NOMO-1 (cell line): ENCODE measurements around the gene ARMC5.
"Not testable (repeated sequence)": the region's sequence is repeated elsewhere in the genome, so short reads cannot be mapped to it uniquely, and the experiment has no call there.

Experiments used
- DNase-seq, 2 experiments: peaks; one replicate each; lab custom pipeline; 2025; ENCODE audit not compliant: unreplicated experiment in 2 of 2; lab: John Stamatoyannopoulos, UW

ARMC5 gene, protein sequence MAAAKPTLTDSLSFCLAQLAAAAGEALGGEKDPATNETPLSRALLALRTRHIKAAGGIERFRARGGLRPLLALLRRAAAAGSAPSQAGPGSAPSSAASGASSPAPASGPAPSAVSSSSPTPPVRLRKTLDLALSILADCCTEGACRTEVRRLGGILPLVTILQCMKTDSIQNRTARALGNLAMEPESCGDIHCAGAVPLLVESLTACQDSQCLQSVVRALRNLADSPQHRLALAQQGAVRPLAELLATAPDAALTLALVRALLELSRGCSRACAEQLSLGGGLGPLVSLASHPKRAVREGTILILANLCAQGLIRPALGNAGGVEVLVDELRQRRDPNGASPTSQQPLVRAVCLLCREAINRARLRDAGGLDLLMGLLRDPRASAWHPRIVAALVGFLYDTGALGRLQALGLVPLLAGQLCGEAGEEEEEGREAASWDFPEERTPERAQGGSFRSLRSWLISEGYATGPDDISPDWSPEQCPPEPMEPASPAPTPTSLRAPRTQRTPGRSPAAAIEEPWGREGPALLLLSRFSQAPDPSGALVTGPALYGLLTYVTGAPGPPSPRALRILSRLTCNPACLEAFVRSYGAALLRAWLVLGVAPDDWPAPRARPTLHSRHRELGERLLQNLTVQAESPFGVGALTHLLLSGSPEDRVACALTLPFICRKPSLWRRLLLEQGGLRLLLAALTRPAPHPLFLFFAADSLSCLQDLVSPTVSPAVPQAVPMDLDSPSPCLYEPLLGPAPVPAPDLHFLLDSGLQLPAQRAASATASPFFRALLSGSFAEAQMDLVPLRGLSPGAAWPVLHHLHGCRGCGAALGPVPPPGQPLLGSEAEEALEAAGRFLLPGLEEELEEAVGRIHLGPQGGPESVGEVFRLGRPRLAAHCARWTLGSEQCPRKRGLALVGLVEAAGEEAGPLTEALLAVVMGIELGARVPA

GRCh38 chr16:31458844-31459686, at the start of gene ARMC5:
ARMC5 (plus strand) TSS chr16:31459501; CDS start chr16:31459525, 24 bp downstream.
- peak; percentile 97 to 98 for DNase-seq

DNA sequence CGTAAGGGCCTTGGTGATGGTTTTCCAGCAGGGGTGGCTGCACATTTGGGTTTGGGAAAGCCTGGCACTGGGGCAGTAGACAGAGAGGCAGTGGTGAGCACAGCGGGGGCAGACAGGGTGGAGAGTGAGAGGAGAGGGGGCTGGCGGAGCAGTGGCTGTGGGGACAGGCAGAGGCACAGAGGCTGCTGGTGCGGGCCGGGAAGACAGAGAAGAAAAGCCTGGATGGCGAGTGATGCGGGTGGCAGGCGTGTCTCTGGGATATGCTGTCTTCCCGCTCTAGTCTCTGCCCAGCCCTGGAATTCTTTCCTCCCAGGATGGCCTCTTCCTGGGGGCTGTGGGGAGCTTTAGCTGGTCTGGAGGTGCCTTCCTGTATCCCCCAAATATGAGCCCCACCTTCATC, 49.2 kb upstream of the ARMC5 start:
- DNase-seq = no peak

DNA sequence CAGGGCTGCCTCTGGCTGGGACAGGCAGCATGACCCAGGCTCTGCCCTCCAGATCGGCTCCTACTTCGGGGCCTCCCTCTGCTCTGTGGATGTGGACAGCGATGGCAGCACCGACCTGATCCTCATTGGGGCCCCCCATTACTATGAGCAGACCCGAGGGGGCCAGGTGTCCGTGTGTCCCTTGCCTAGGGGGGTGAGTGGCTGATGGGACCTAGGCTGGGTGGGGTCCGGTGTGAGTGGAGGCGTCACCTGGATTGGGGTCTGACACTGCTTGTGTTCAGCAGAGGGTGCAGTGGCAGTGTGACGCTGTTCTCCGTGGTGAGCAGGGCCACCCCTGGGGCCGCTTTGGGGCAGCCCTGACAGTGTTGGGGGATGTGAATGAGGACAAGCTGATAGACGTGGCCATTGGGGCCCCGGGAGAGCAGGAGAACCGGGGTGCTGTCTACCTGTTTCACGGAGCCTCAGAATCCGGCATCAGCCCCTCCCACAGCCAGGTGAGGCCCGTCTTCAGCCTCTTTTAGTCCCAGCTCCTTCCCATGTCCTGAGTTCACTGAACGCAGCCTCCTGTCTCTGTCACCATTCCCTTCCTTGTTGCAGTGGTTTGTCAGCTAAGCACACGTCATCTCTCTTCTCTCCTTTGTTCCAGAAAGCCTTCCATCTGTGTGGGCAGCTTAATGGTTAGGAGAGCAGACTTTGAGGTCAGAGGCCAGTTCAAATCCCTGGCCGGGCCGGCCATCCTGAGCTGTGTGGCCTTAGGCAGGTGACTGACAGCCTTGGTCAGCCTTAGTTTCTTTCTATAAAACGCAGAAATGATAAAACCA, 48.1 kb upstream of the ARMC5 start:
- DNase-seq = no peak

DNA sequence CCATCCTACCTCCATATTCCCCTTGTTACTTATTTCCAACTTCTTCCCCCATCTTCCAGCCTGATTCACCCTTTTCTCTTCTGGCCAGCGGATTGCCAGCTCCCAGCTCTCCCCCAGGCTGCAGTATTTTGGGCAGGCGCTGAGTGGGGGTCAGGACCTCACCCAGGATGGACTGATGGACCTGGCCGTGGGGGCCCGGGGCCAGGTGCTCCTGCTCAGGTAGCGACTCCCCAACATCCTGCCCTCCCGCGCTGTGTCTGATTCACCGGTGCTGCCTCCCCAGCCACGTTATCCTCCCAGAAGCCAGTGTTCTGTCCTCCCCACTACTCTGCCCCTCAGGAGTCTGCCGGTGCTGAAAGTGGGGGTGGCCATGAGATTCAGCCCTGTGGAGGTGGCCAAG, 46.6 kb upstream of the ARMC5 start:
- no peak for DNase-seq

DNA sequence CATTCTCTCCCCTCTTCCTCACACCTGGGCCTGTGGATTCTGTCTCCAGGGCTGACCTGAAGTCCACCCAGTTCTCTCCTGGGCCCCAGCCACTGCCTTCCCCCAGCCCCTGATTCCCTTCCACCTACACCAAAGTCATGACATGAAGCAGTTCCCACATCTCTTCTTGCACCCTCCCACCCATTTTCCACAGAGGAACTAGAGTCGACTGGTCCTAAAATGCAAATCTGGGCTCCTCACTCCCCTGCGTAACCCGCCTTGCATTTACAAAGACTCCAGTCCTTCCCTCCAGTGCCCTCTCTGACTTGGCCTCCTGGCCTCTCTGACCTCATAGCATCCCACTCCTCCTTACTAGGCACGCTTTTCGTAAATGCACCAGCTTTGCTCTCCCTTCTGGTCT, 45.9 kb upstream of the ARMC5 start:
- no peak for DNase-seq

GRCh38 chr16:31413943-31414342, 45.4 kb upstream of the ARMC5 start:
- DNase-seq = no peak

DNA sequence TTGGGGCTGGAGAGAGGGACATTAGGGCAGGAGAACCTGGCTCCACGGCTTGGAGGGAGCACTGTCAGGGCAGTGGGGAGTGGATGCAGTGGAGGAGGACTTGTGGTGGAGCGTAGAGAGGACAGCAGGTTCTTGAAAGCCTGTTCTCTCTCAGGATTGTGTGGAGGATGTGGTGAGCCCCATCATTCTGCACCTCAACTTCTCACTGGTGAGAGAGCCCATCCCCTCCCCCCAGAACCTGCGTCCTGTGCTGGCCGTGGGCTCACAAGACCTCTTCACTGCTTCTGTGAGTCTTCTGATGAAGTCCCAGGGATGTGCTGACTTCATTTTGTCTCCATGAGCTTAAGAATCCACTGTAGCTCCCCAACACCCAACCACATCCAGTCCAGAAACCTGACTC, 44.6 kb upstream of the ARMC5 start:
- DNase-seq = no peak

DNA sequence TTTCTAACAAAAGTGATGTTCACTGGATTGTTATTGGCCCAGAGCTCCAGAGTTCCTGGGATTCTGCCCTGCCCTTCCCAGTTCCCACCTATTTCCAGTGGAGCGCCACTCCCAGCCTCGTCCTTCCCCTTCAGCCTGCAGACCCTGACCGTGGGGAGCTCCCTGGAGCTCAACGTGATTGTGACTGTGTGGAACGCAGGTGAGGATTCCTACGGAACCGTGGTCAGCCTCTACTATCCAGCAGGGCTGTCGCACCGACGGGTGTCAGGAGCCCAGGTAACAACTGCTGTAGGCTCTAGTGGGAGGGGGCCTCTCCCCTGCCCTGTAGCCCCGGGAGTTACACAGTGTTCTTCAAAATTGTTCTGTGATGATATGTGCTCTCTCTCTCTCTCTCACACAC, 42.9 kb upstream of the ARMC5 start:
- DNase-seq = no peak

GRCh38 chr16:31417036-31417435, 42.3 kb upstream of the ARMC5 start:
- DNase-seq = not testable (repeated sequence)

- DNase-seq = no peak
Observed at GRCh38 chr16:31417916-31418315, 41.4 kb upstream of the ARMC5 start.

GRCh38 chr16:31420037-31420436, 39.3 kb upstream of the ARMC5 start:
- no peak for DNase-seq

DNA sequence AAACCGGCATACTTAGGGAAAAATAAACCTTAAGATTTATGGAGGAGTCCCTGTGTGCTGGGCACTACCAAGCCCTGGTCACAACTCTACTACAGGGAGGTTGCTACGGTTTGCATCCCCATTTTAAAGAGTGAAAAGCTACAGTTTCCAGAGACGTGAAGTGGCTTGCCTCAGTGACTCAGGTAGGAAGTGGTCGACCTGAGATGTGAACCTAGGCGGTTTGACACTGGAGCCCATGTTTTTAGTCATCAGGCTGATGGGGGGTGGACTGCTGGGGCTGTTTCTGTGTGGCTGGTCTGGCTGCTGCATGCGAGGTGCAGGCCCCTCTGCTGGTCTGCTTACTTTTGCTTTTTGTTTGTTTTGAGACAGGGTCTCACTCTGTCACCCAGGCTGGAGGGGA, 37.7 kb upstream of the ARMC5 start:
- no peak for DNase-seq

GRCh38 chr16:31423241-31423640, 36.1 kb upstream of the ARMC5 start:
- no peak for DNase-seq

- DNase-seq = no peak
Observed at GRCh38 chr16:31423801-31424200, 35.5 kb upstream of the ARMC5 start.

DNA sequence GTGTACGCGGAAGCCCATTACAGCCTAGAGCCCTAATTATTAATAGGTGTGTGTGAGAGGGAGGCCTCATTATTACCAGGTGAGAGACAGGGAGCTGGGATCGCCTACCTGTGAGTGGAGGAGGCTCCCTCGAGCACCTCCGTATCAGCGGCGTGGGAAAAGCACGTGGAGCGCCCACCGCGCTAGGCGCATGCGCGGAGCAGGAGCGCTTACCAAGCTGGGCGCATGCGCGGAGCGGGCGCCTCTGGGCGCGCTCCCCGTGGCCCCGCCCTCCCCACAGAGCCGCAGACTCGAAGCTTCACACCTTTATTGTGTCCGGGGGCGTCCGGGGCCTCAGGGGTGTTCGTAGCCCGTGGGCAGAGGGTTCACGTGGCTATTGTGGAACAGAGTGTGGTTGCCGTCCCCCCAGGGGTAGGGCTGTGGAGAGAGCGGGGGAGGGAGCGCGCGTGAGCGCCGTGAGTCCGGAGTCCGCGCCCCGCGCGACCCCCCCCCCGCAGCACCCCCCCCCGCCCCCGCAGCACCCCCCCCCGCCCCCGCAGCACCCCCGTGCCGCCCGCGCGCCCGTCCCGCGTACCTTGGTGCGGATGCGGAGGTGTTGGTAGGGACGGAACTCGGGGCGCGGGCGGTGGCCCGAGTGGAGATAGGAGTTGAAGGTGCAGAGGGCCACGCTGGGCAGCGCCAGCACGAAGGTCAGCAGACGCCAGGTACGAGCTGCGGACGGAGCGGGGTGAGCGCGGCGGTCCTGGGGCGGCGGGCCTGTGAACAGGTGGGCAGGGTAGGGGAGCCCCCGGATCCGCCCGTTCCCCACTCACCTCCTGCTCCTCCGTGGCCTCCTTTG, 31.6 kb upstream of the ARMC5 start:
- DNase-seq = no peak

GRCh38 chr16:31428279-31428597, 31.1 kb upstream of the ARMC5 start, which contains the start of gene COX6A2:
COX6A2 (minus strand) TSS chr16:31428360; CDS start chr16:31428325, 35 bp downstream.
- no peak for DNase-seq

DNA sequence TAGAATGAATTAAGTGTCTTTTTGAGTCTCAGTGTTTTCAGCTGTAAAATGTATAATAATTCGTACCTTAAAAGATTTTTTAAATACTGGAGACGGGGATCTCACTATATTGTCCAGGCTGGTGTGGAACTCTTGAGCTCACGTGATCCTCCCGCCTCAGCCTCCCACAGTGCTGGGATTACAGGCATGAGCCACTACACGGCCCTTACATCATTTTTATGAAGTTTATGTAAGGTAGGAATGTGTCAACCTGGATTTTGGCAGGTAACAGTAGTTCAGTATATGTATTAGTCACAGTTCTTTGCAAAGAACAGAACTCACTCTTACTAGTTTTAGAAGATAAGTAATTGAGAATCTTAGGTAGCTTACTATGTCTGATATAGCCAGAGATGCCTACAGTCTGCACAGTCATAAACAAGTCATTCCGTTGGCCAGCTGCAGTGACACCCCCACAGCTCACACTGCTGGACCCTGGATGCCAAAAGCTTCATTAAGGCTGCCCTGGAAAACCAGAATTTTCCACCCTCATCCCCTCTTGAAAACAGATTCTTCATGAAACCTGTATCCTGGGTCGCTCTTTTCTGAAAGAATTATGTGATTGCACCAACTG, 30.6 kb upstream of the ARMC5 start:
- no peak for DNase-seq

- DNase-seq = no peak
Observed at GRCh38 chr16:31429314-31429713, 30.0 kb upstream of the ARMC5 start.

GRCh38 chr16:31429796-31430195, 29.5 kb upstream of the ARMC5 start:
- no peak for DNase-seq
